Karpas-422 (cell line): ENCODE measurements around the gene HCFC1. TPM values are rescaled to one million over a fixed set of nuclear protein-coding genes. Genes with fewer than 3 reads are reported as not detected.

Source experiments
- DNase-seq: peaks from one replicate; pipeline ENCODE4 v3.0.0-alpha.2; 2015
- H2AFZ ChIP-seq: fragments of 200-600 bp; sonication (generic); 2 replicates; pipeline ENCODE4 v1.6.1; 2014; ENCODE audit warnings: antibody characterized with exemption, low read length, mixed read lengths
- H3K27ac ChIP-seq: fragments of 200-600 bp; sonication (generic); 2 replicates; pipeline ENCODE4 v1.5.1; 2014; ENCODE audit warnings: mild to moderate bottlenecking, low read length, moderate library complexity
- H3K27me3 ChIP-seq: fragments of 200-600 bp; sonication (generic); 2 replicates; pipeline ENCODE4 v1.6.1; 2014; ENCODE audit warnings: low read length, mixed read lengths
- H3K36me3 ChIP-seq: fragments of 200-600 bp; sonication (generic); 2 replicates; pipeline ENCODE4 v1.6.1; 2014; ENCODE audit warnings: low read length, mixed read lengths; ENCODE audit not compliant: insufficient read depth
- H3K4me1 ChIP-seq: fragments of 200-600 bp; sonication (generic); 2 replicates; pipeline ENCODE4 v1.6.1; 2014; ENCODE audit warnings: mild to moderate bottlenecking, low read length, mixed read lengths
- H3K4me2 ChIP-seq: fragments of 200-600 bp; sonication (generic); 2 replicates; pipeline ENCODE4 v1.6.1; 2014; ENCODE audit warnings: low read length, low read depth, mild to moderate bottlenecking; ENCODE audit not compliant: poor library complexity, severe bottlenecking
- H3K4me3 ChIP-seq: fragments of 200-600 bp; sonication (generic); 2 replicates; pipeline ENCODE4 v1.5.1; 2014; ENCODE audit warnings: mild to moderate bottlenecking, antibody characterized with exemption, low read length, mixed read lengths
- H3K79me2 ChIP-seq: fragments of 200-600 bp; sonication (generic); 2 replicates; pipeline ENCODE4 v1.6.1; 2014; ENCODE audit warnings: mild to moderate bottlenecking, low read length, mixed read lengths
- H3K9ac ChIP-seq: fragments of 200-600 bp; sonication (generic); 2 replicates; pipeline ENCODE4 v1.6.0; 2014; ENCODE audit warnings: low read length
- H3K9me2 ChIP-seq: fragments of 200-600 bp; sonication (generic), shearing (Covaris generic); replicated peaks from 2 replicates; pipeline ENCODE4 v1.6.0; 2014; ENCODE audit warnings: mild to moderate bottlenecking, low read length, moderate library complexity; ENCODE audit not compliant: insufficient read depth
- H3K9me3 ChIP-seq: fragments of 300-700, 200-600 bp; sonication (generic); 2 replicates; pipeline ENCODE4 v1.6.1; 2014; ENCODE audit warnings: low read length, mixed read lengths
- H4K20me1 ChIP-seq: fragments of 200-600 bp; sonication (generic); 2 replicates; pipeline ENCODE4 v1.6.1; 2014; ENCODE audit warnings: mild to moderate bottlenecking, antibody characterized with exemption, low read length, low read depth; ENCODE audit not compliant: insufficient read depth
- total RNA-seq: library from RNA; depleted of rRNA; stranded (reverse); fragments of >200 nt; shearing (Covaris generic); gene quantifications from 2 replicates; pipeline ENCODE4 v1.2.3, GENCODE V29; 2014; ENCODE audit warnings: low replicate concordance

Gene HCFC1
- total RNA-seq, 1 experiment from 2014 or later = 16.8 TPM

DNA sequence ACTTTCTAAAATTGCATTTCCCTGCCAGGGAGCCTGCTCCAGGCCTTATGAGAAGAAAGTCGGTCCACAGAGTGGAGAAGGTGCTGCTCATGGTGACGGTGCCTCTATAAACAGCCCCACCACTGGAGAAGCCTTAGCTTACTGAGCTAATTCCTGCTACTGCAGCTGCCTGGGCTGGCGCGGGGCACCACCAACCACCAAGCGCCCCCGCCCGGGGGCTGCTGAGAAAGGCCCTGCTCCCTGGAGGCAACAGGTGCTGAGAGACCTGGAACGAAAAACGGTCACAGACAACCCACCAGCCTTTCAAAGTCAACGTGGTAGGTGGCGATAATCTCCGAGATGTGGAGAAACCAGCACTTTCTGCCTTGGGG lies 2.9 kb downstream of the HCFC1 start:
- Histone ChIP-seq H3K79me2 (peaks cover 53% of the 10 kb centered on the region), H3K9me3 (no peaks in the 10 kb centered on the region), H3K9me2 (no peaks in the 10 kb centered on the region), H3K27me3 (no peaks in the 10 kb centered on the region), H4K20me1 (peaks cover 11% of the 10 kb centered on the region; the same call in 1 of the 2 replicates), H3K4me1 (peaks cover 36% of the 10 kb centered on the region), H3K36me3 (no peaks in the 10 kb centered on the region), H2AFZ (no peak overlapping the region), H3K27ac (peak overlapping the region; percentile 95), H3K4me2 (peak overlapping the region; percentile 90), H3K4me3 (peak overlapping the region; percentile 87), H3K9ac (peak overlapping the region; percentile 97)
- peak; percentile 68 for DNase-seq

GRCh38 chrX:153968255-153968654 lies 3.4 kb downstream of the HCFC1 start:
- peak overlapping the region; percentile 97 for H3K9ac ChIP-seq
- H3K79me2 ChIP-seq = peaks cover 53% of the 10 kb centered on the region
- H3K27ac ChIP-seq = peak overlapping the region; percentile 95
- H3K4me1 ChIP-seq = peaks cover 32% of the 10 kb centered on the region
- H3K9me3 ChIP-seq = no peaks in the 10 kb centered on the region
- peak overlapping the region; percentile 90 for H3K4me2 ChIP-seq
- peak overlapping the region; percentile 87 for H3K4me3 ChIP-seq
- H4K20me1 ChIP-seq = peaks cover 11% of the 10 kb centered on the region; the same call in 1 of the 2 replicates
- no peak overlapping the region for H2AFZ ChIP-seq
- no peaks in the 10 kb centered on the region for H3K9me2 ChIP-seq
- H3K36me3 ChIP-seq = no peaks in the 10 kb centered on the region
- no peak for DNase-seq
- no peaks in the 10 kb centered on the region for H3K27me3 ChIP-seq

- peaks cover 30% of the 10 kb centered on the region for H3K4me1 ChIP-seq
- H3K4me2 ChIP-seq = peak overlapping the region; percentile 90
- peaks cover 11% of the 10 kb centered on the region; the same call in 1 of the 2 replicates for H4K20me1 ChIP-seq
- peak overlapping the region; percentile 87; the same call in 1 of the 2 replicates for H3K4me3 ChIP-seq
- no peaks in the 10 kb centered on the region for H3K9me2 ChIP-seq
- H3K9me3 ChIP-seq = no peaks in the 10 kb centered on the region
- no peak for DNase-seq
- H2AFZ ChIP-seq = no peak overlapping the region
- no peaks in the 10 kb centered on the region for H3K27me3 ChIP-seq
- no peaks in the 10 kb centered on the region for H3K36me3 ChIP-seq
- peaks cover 53% of the 10 kb centered on the region for H3K79me2 ChIP-seq
- H3K27ac ChIP-seq = peak overlapping the region; percentile 95
- peak overlapping the region; percentile 97 for H3K9ac ChIP-seq
Observed at GRCh38 chrX:153967536-153968224, 3.9 kb downstream of the HCFC1 start.

GRCh38 chrX:153966841-153967535 lies 4.6 kb downstream of the HCFC1 start:
- Histone ChIP-seq H3K36me3 (no peaks in the 10 kb centered on the region), H3K27ac (peak overlapping the region; percentile 95), H3K4me3 (peak overlapping the region; percentile 87; the same call in 1 of the 2 replicates), H3K79me2 (peaks cover 53% of the 10 kb centered on the region), H2AFZ (no peak overlapping the region), H3K9me3 (no peaks in the 10 kb centered on the region), H3K4me1 (peaks cover 30% of the 10 kb centered on the region), H3K27me3 (no peaks in the 10 kb centered on the region), H4K20me1 (peaks cover 11% of the 10 kb centered on the region; the same call in 1 of the 2 replicates), H3K9ac (peak overlapping the region; percentile 97), H3K4me2 (peak overlapping the region; percentile 90), H3K9me2 (no peaks in the 10 kb centered on the region)
- DNase-seq = no peak

- H3K4me3 ChIP-seq = no peak overlapping the region
Observed at GRCh38 chrX:153966283-153966688, 5.3 kb downstream of the HCFC1 start.

DNA sequence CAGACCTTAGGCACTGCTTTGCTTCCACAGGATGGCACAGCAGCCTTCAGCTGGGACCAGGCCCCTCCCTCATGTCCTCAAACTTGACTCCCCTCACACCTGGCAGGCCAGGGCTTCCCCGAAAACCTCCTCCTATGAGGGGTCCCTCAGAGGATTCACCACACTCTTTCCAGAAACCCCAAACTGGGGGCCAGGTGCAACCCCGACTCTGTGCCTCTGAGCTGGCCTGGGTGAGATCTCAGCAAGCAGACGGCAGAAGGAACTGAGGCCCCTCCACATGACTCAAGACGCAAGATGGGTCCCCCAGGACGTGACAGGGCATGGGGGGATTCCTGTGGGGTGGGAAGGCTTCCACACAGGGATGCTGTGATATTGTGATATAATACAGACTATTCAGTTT lies 6.2 kb downstream of the HCFC1 start:
- Histone ChIP-seq H3K27ac (no peak overlapping the region), H3K4me1 (peaks cover 30% of the 10 kb centered on the region), H3K4me3 (no peak overlapping the region), H3K9ac (no peak overlapping the region), H3K79me2 (peaks cover 53% of the 10 kb centered on the region), H3K36me3 (no peaks in the 10 kb centered on the region; the same call in 1 of the 2 replicates), H3K27me3 (no peaks in the 10 kb centered on the region), H3K9me2 (no peaks in the 10 kb centered on the region), H4K20me1 (peaks cover 11% of the 10 kb centered on the region; the same call in 1 of the 2 replicates), H3K9me3 (no peaks in the 10 kb centered on the region), H3K4me2 (no peak overlapping the region), H2AFZ (no peak overlapping the region)
- DNase-seq = no peak

More at GRCh38 chrX:153966283-153966688, 5.3 kb downstream of the HCFC1 start:
- Histone ChIP-seq H2AFZ (no peak overlapping the region), H3K36me3 (no peaks in the 10 kb centered on the region), H3K9me3 (no peaks in the 10 kb centered on the region), H3K9me2 (no peaks in the 10 kb centered on the region), H3K4me1 (peaks cover 30% of the 10 kb centered on the region), H3K27ac (no peak overlapping the region), H3K79me2 (peaks cover 53% of the 10 kb centered on the region), H4K20me1 (peaks cover 11% of the 10 kb centered on the region; the same call in 1 of the 2 replicates), H3K4me2 (no peak overlapping the region), H3K9ac (no peak overlapping the region), H3K27me3 (no peaks in the 10 kb centered on the region)
- DNase-seq = no peak

DNA sequence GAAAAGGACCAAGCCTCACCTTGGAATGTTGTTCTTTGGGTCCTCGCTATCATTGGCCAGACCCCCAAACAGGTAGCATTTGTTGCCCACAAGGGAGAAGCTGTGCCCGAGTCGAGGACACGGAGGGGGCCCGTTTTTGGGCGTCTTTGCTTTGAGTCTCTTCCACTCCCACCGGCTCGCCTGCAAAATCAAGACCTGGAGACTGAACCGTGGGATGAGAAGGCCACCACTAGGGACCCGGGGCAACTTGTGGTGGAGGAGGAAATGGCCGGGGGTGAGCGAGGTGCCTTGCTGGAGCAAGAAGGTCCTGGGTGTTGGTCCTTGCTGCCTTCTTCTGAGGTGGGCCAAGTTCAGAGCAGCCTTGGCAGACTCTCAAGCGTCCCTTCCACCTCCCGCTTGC lies 7.5 kb downstream of the HCFC1 start:
- no peaks in the 10 kb centered on the region for H3K9me3 ChIP-seq
- peaks cover 44% of the 10 kb centered on the region for H3K79me2 ChIP-seq
- no peak overlapping the region for H3K27ac ChIP-seq
- H3K9me2 ChIP-seq = no peaks in the 10 kb centered on the region
- peaks cover 11% of the 10 kb centered on the region; the same call in 1 of the 2 replicates for H4K20me1 ChIP-seq
- no peak overlapping the region for H3K9ac ChIP-seq
- no peaks in the 10 kb centered on the region for H3K27me3 ChIP-seq
- H3K4me3 ChIP-seq = no peak overlapping the region
- no peak for DNase-seq
- peaks cover 27% of the 10 kb centered on the region for H3K4me1 ChIP-seq
- H2AFZ ChIP-seq = no peak overlapping the region
- no peak overlapping the region for H3K4me2 ChIP-seq
- H3K36me3 ChIP-seq = no peaks in the 10 kb centered on the region; the same call in 1 of the 2 replicates

DNA sequence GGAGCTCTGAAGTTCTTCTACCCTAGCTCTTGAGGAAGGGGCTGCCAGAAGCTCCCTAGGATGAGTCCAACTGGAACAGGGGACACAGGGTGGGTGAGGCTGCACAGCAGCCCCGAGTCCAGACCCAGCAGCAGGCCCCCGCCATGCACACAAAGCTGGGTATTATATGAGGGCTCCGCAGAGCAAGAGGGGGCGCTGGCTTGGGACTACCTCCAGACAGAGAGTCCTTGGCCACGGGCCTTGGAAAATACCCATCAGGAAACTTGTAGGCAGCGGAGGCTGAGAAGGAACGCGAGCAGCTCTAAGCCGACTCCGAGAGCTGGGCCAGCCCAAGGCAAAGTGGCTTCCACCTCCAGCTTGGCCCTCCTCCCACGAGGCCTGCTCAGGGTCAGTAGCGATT lies 8.1 kb downstream of the HCFC1 start:
- no peaks in the 10 kb centered on the region for H3K9me3 ChIP-seq
- H3K4me3 ChIP-seq = no peak overlapping the region
- H2AFZ ChIP-seq = no peak overlapping the region
- H3K9me2 ChIP-seq = no peaks in the 10 kb centered on the region
- no peak for DNase-seq
- H3K36me3 ChIP-seq = no peaks in the 10 kb centered on the region; the same call in 1 of the 2 replicates
- no peak overlapping the region for H3K4me2 ChIP-seq
- H3K27me3 ChIP-seq = no peaks in the 10 kb centered on the region
- peaks cover 22% of the 10 kb centered on the region for H3K4me1 ChIP-seq
- H3K27ac ChIP-seq = no peak overlapping the region
- peaks cover 11% of the 10 kb centered on the region; the same call in 1 of the 2 replicates for H4K20me1 ChIP-seq
- H3K9ac ChIP-seq = no peak overlapping the region
- peaks cover 39% of the 10 kb centered on the region for H3K79me2 ChIP-seq
